ENCODE data around the gene TTYH1. TPM values are rescaled to one million over a fixed set of nuclear protein-coding genes. Genes with fewer than 3 reads are reported as not detected.
A peak's percentile ranks its signal among the peaks of the same experiment; 100 is the strongest.

The TTYH1 gene
- total RNA-seq, 2 experiments from 2014 or later: 1.1 to 1.9 TPM

- Mint-ChIP-seq H3K4me1 (no peaks in the 10 kb centered on the region), H3K27me3 (peaks cover 10% of the 10 kb centered on the region), H3K27ac (no peak overlapping the region), H3K4me3 (no peak overlapping the region), H3K36me3 (no peaks in the 10 kb centered on the region), H3K9me3 (peaks cover 6% of the 10 kb centered on the region)
- ATAC-seq (ENCODE audit: low read depth): no peak
- POLR2A ChIA-PET: no interaction called here
- no peak for DNase-seq
Observed at GRCh38 chr19:54403054-54403453, 12.2 kb upstream of the TTYH1 start.

DNA sequence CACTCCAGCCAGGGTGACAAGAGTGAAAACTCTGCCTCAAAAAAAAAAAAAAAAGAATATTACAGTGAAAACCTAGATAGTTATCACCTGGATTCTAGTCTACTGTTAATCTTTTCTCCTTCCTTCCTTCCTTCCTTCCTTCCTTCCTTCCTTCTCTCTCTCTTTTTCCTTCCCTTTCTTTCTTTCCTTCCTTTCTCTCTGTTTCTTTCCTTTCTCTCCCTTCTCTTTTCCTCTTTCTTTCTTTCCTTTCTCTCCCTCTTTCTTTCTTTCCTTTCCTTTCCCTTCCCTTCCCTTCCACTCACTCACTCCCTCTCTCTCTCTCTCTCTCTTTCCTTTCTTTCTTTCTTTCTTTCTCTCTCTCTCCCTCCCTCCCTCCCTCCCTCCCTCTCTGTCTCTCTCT, 9.6 kb upstream of the TTYH1 start:
- Mint-ChIP-seq H3K36me3 (peaks cover 1% of the 10 kb centered on the region), H3K4me3 (no peak overlapping the region), H3K27ac (no peak overlapping the region), H3K4me1 (peaks cover 2% of the 10 kb centered on the region), H3K27me3 (peaks cover 7% of the 10 kb centered on the region), H3K9me3 (peaks cover 13% of the 10 kb centered on the region)
- POLR2A ChIA-PET: no interaction called here
- ATAC-seq (ENCODE audit: low read depth): no peak
- DNase-seq: no peak

GRCh38 chr19:54407780-54408179, 7.5 kb upstream of the TTYH1 start:
- ATAC-seq (ENCODE audit: low read depth) (no peak), DNase-seq (no peak)
- Mint-ChIP-seq H3K9me3 (peaks cover 13% of the 10 kb centered on the region), H3K27me3 (peaks cover 19% of the 10 kb centered on the region), H3K36me3 (peaks cover 1% of the 10 kb centered on the region), H3K4me1 (peaks cover 3% of the 10 kb centered on the region), H3K27ac (no peak overlapping the region), H3K4me3 (no peak overlapping the region)
- POLR2A ChIA-PET: no interaction called here

GRCh38 chr19:54408456-54409026, 6.7 kb upstream of the TTYH1 start:
- Mint-ChIP-seq H3K27me3 (peaks cover 23% of the 10 kb centered on the region), H3K4me3 (no peak overlapping the region), H3K4me1 (peaks cover 5% of the 10 kb centered on the region), H3K36me3 (peaks cover 1% of the 10 kb centered on the region), H3K9me3 (peaks cover 16% of the 10 kb centered on the region), H3K27ac (peak overlapping the region; percentile 86)
- POLR2A ChIA-PET: no interaction called here
- DNase-seq (no peak), ATAC-seq (ENCODE audit: low read depth) (no peak)

DNA sequence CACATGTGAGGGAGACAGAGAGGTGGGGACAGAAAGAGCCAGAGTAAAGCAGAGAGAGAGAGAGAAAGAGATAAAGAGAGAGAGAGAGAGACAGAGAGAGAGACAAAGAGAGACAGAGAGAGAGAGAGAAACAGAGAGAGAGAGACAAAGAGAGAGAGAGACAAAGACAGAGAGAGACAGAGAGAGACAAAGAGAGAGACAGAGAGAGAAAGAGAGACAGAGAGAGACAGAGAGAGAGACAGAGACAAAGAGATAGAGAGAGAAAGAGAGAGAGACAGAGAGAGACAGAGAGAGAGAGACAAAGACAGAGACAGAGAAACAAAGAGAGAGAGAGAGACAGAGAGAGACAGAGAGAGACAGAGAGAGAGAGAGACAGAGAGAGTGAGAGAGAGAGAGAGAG, 4.2 kb upstream of the TTYH1 start:
- Mint-ChIP-seq H3K27ac (peak overlapping the region; percentile 30), H3K9me3 (peaks cover 25% of the 10 kb centered on the region), H3K36me3 (peaks cover 5% of the 10 kb centered on the region), H3K4me3 (no peak overlapping the region), H3K4me1 (peaks cover 5% of the 10 kb centered on the region), H3K27me3 (peaks cover 40% of the 10 kb centered on the region)
- no peak for DNase-seq
- no peak for ATAC-seq (ENCODE audit: low read depth)
- POLR2A ChIA-PET: no interaction called here

DNA sequence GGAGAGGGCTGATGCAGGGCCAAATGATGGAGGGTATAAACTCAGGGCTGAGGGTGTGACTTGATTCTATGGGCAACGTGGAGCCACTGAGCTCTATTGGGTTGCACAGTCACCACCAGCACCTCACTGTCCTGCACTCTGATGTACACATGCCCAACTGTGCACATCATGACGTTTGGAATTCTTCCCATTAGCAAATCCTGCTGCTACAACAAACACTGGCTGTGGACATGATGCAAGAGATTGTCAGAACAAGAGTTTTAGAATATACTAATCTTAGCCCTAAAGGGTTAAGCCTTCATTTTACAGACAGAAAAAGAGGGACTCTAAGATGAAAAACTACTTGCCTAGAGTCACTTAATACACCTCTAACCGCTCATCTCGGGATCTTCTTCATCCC, 2.4 kb upstream of the TTYH1 start:
- no peak overlapping the region for H3K27ac Mint-ChIP-seq
- peaks cover 20% of the 10 kb centered on the region for H3K9me3 Mint-ChIP-seq
- H3K36me3 Mint-ChIP-seq: peaks cover 7% of the 10 kb centered on the region
- DNase-seq: no peak
- peaks cover 14% of the 10 kb centered on the region for H3K4me1 Mint-ChIP-seq
- ATAC-seq (ENCODE audit: low read depth): no peak
- POLR2A ChIA-PET: no interaction called here
- no peak overlapping the region for H3K4me3 Mint-ChIP-seq
- H3K27me3 Mint-ChIP-seq: peaks cover 47% of the 10 kb centered on the region

DNA sequence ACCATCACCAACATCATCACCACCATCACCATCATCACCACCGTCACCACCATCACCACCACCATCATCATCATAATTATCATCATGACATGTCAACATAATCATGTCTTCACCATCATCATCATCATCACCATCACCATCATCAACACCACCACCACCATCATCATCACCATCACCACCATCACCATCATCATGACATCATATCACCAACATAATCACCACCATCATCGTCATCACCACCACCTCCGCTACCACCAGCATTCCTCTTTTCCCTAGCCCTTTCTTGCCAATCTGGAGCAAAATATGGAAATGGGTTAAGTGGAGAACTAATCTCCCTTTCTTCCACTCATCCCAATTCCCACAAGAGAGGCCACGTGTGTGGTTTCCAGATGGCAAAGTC, 1.1 kb upstream of the TTYH1 start:
- DNase-seq: no peak
- POLR2A ChIA-PET: no interaction called here
- Mint-ChIP-seq H3K4me1 (peaks cover 18% of the 10 kb centered on the region), H3K36me3 (peaks cover 7% of the 10 kb centered on the region), H3K9me3 (peaks cover 16% of the 10 kb centered on the region), H3K27ac (peak overlapping the region; percentile 17), H3K27me3 (peaks cover 47% of the 10 kb centered on the region), H3K4me3 (no peak overlapping the region)
- no peak for ATAC-seq (ENCODE audit: low read depth)

DNA sequence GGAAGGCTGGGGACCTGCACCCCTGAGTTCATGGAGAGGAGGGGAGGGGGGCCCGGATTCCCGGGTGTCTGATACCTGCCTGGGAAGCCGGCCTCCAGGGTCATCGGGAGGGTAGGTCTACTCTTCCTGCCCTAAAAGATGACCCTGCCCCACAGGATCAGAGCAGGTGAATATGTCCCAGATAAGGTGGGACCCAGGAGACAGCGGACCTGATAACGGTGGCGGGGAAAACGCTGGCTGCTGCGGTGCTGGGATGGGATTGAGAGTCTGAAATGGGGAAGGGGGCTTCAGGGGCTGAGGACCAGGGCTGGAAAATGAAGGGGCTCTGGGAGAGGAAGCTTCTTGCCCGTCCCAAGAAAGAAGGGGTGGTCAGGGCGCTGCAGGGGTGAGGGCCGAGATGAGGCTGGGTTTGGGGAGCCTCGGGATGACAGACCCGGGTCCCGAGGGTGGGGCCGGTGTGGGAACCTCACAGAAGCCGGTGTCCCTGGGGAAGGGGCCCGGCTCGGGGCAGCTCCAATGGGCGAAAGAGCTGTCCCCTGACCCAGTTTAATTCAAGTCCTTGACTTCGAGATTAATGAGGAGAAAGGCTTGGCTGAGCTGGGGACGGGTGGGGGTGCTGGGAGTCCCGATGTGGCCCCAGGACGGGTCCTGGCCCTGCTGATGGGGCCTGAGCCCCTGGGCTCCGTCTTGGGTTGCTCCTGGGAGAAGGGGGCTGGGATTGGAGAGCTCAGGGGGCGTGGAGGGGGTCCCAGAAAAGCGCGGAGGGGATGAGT, 823 bp downstream of the TTYH1 start:
- Mint-ChIP-seq H3K4me3 (no peak overlapping the region), H3K36me3 (peaks cover 5% of the 10 kb centered on the region), H3K9me3 (peaks cover 11% of the 10 kb centered on the region), H3K27ac (no peak overlapping the region), H3K27me3 (peaks cover 39% of the 10 kb centered on the region), H3K4me1 (peaks cover 17% of the 10 kb centered on the region)
- POLR2A ChIA-PET: interaction anchor here (1.0 kb wide), 1 partner anchor 19 kb away, joined by 3 read pairs; no protein-coding TSS in a partner anchor
- ATAC-seq (ENCODE audit: low read depth) (no peak), DNase-seq (no peak)

GRCh38 chr19:54416695-54417491, 1.6 kb downstream of the TTYH1 start:
- H3K27me3 Mint-ChIP-seq: peaks cover 37% of the 10 kb centered on the region
- peaks cover 5% of the 10 kb centered on the region for H3K36me3 Mint-ChIP-seq
- H3K4me1 Mint-ChIP-seq: peaks cover 16% of the 10 kb centered on the region
- POLR2A ChIA-PET: no interaction called here
- H3K4me3 Mint-ChIP-seq: no peak overlapping the region
- H3K9me3 Mint-ChIP-seq: peaks cover 11% of the 10 kb centered on the region
- H3K27ac Mint-ChIP-seq: peak overlapping the region; percentile 92
- ATAC-seq (ENCODE audit: low read depth) (no peak), DNase-seq (no peak)

GRCh38 chr19:54418030-54418929, 3.0 kb downstream of the TTYH1 start:
- DNase-seq (peak; percentile 70), ATAC-seq (ENCODE audit: low read depth) (peak; percentile 87)
- H3K9me3 Mint-ChIP-seq: peaks cover 11% of the 10 kb centered on the region
- peaks cover 5% of the 10 kb centered on the region for H3K36me3 Mint-ChIP-seq
- POLR2A ChIA-PET: interaction anchor here (2.6 kb wide), 1 partner anchor 30 kb away, joined by 9 read pairs; the partner anchor contains the start of gene LENG8
- peaks cover 16% of the 10 kb centered on the region for H3K4me1 Mint-ChIP-seq
- H3K4me3 Mint-ChIP-seq: peak overlapping the region; percentile 72
- H3K27me3 Mint-ChIP-seq: peaks cover 28% of the 10 kb centered on the region
- H3K27ac Mint-ChIP-seq: peak overlapping the region; percentile 92

GRCh38 chr19:54418930-54419800, 3.9 kb downstream of the TTYH1 start:
- ATAC-seq (ENCODE audit: low read depth) (no peak), DNase-seq (no peak)
- Mint-ChIP-seq H3K4me1 (peaks cover 15% of the 10 kb centered on the region), H3K27ac (no peak overlapping the region), H3K27me3 (peaks cover 22% of the 10 kb centered on the region), H3K9me3 (peaks cover 2% of the 10 kb centered on the region), H3K36me3 (peaks cover 2% of the 10 kb centered on the region), H3K4me3 (no peak overlapping the region)
- POLR2A ChIA-PET: interaction anchor here (2.6 kb wide), 1 partner anchor 30 kb away, joined by 9 read pairs; the partner anchor contains the start of gene LENG8

DNA sequence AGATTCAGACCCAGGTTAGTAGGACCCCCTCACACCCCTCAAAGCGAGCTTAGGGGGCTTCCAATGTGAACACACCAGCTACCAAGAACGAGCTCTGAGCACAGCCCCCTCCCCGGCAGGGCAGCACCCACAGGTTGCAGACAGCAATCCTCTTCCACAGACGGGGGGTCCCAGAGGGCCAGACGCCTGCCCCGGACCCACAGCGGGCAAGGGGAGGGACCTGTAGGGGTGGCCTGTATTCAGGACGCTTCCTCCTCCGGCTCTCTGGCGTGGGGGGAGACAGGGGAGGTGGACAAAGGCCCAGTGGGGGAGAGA, 4.8 kb downstream of the TTYH1 start:
- no peak for DNase-seq
- POLR2A ChIA-PET: interaction anchor here (2.6 kb wide), 1 partner anchor 29 kb away, joined by 9 read pairs; the partner anchor contains the start of gene LENG8
- no peaks in the 10 kb centered on the region for H3K9me3 Mint-ChIP-seq
- H3K36me3 Mint-ChIP-seq: peaks cover 1% of the 10 kb centered on the region
- peaks cover 15% of the 10 kb centered on the region for H3K4me1 Mint-ChIP-seq
- no peak overlapping the region for H3K27ac Mint-ChIP-seq
- H3K4me3 Mint-ChIP-seq: no peak overlapping the region
- H3K27me3 Mint-ChIP-seq: peaks cover 14% of the 10 kb centered on the region
- ATAC-seq (ENCODE audit: low read depth): no peak

Data from activated naive CD8-positive, alpha-beta T cell treated with anti-CD3 and anti-CD28 coated beads, Interleukin-2, amount 10 ng/mL, durations not matched to agents 7 days and 5 days (primary cell).